DMS114 treated with DMSO at 0.1 percent for 48 hours (cell line): ENCODE measurements around the gene NEIL3.

ENCODE experiments used
- DNase-seq: peaks from one replicate; lab custom pipeline; 2025; ENCODE audit not compliant: unreplicated experiment; lab: John Stamatoyannopoulos, UW

NEIL3 gene

DNA sequence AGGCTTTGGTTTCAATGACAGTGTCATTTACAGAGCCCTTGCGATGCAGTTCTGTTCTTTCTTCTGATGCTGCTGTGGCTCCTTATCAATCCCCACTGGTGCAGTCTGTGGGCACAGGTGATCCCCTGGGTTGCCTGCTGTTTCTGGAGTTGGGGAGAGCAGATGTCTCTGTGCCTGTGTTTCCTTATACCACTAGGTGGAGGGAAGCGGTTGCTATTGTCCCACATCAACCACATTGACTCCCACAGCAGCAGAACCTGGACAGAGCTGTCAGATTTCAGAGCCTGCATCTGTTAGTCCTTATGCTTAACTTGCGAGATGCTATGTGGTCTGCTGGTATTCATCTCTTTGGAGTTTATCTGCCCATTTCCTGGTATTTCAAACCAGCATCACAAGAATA lies 57.7 kb downstream of the NEIL3 start:
- DNase-seq = no peak

DNA sequence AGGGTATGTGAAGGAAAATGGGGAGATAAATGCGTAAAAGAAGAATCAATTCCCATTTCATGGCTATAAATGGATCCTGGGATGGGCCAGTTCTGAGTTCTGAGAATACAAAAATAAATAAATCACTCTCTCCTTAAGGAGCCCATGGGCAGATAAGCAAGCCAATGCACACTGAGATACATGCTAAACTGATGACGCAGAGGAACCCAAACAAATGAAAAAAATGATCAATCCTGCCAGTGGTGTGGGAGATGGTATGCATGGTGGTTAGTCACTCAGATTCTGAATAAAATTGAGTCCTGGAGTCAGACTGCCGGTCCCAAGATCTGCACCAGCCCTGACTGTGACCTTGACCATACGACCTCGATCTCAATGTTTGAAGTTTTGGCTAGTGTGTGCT lies 59.7 kb downstream of the NEIL3 start:
- no peak for DNase-seq

DNA sequence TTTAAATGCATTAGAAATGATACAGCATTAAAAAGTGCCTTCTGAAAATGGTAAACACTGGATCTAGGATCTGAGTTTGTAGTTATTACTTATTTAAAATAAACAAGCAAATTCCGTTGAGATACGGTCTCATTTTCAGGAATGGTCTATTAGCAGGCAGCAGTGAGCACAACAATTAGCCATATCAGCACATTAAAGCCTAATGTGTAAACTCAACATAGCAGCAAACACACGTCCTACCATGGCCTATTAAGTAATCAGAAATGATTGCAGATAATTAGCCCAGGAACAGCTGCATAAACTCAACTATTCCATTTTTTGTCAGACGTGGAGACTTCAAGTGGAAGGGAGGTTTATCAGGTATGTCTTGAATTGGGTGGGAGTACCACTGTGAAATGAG lies 61.8 kb downstream of the NEIL3 start:
- no peak for DNase-seq

DNA sequence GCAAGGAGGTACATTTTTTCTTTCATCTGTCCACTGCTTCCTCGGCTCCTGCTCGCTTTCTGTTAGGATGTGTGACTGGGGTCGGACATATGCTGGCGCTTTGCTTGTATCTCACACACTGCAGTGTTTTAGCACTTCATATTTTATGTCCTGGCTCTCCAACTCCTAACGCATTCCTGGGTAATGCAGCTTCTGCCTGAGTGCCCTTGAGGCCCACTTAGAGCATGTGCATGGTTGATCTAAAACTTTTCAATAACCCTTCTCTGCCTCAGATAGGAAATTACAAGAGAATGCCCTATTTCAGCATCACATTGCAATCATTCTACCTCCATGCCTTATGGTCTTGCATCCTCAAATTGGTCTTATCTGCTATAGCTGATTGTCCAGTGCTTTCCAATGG lies 65.3 kb downstream of the NEIL3 start:
- DNase-seq = no peak

DNA sequence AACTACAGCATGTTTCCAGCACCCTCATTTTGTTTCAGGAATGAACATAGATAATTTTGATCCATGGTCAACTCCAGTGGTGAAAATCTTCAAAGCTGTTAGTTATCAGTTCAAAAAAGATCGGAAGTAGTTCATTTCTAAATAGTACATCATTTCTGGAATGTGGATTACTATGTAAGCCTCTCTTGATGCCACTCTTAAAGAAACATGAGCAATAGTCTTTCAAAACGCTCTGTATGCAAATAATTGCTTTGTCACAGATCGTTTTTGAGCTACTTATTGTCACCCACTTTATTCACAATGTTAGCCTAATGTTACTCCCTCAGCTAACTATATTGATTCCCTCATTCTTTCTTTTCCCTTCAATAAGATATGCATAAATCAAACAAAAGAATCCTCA lies 65.7 kb downstream of the NEIL3 start:
- DNase-seq = no peak

DNA sequence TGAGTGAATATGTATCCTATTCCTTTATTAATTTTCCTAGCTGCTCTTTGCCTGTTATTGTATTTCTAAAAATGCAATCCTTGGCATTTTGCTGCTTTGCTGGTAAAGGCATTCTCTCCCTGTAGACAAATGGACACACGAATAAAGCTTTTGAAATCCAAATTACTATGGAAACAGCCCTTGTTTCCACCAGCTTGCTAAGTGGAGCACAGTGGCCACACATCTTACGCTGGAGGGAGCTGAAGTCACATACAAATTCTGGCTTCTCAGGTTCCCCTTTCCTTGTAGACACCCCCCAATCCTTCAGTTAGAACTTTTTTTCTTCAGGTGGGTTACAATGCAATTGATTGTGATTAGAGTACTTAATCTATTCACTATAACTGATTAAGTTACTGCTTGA lies 66.3 kb downstream of the NEIL3 start:
- DNase-seq = no peak

DNA sequence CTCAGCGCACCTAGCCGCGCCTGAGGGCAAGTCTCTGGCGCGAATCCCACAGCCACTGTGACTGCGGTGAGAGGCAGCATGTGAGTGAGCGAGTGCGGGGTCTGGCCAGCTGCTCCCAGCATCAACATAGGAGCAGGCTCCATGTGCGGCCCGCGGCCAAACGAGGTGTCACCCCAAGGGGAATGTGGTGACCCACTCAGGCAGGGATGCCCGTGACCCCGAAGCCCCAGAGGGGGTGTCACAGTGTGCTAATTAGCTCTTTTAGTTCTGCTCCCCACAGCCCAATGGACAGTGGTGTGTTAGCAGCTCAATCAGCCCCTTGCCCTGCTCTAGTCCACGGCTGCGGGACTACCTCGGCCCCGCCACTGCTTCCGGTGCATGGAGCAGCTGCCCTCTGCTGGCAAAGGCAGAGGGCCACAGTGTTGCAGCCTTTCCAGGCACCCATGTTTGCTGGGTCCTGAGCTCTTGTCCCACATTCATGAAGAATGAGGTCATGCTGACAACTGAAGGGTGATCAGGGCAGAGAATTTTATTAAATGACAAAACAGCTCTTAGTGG lies 71.1 kb downstream of the NEIL3 start:
- no peak for DNase-seq

DNA sequence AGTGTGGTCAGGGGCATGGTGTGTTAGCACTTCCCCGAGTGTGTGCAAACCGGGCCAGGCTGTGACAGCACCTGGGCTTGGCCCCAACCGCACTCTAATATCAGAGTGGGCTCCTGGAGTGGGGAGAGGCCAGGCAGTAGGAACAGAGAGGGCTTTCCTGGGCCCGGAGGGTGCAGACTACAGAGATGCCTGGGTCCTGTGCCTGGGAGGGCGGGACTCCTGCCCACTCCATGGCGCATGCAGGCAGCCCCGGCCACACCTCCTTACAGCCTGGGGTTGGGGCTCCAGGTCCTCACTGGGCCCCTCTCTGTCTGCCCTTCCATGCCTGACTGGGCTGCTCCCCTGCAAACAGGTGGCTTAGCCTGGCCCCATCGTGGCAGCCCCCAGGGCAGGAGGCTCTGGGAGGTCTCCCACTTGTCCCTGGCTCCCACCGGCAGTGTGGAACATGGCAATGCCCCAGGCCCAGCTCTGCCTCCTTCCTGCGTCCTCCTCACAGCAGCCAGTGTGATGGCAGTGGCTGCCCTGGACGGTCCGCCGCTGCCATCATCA lies 72.2 kb downstream of the NEIL3 start:
- DNase-seq = no peak

DNA sequence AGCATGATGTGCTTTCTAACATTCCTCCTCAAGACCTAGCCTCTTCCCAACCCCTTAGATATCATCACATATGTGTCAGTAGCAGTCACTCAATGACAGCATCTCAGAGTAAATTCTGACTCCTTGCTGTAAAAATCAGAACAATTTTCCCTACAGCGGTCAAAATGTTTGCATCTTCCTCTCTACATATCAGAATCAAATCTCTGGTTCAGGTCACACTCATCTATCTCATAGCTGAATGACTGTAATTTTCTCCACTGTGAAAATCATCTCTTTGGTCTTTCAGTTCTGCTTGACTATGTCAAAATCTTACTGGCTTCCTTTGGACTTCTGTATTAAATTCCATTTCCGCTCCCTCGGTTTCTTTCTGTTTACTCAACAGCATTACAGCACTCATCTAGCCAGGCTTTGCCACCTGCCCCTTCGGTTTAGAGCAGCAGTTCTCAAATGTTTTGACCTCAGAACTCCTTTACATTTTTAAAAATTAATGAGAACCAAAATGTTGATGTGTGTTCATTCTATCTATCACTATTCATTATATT lies 75.3 kb downstream of the NEIL3 start:
- DNase-seq = no peak

DNA sequence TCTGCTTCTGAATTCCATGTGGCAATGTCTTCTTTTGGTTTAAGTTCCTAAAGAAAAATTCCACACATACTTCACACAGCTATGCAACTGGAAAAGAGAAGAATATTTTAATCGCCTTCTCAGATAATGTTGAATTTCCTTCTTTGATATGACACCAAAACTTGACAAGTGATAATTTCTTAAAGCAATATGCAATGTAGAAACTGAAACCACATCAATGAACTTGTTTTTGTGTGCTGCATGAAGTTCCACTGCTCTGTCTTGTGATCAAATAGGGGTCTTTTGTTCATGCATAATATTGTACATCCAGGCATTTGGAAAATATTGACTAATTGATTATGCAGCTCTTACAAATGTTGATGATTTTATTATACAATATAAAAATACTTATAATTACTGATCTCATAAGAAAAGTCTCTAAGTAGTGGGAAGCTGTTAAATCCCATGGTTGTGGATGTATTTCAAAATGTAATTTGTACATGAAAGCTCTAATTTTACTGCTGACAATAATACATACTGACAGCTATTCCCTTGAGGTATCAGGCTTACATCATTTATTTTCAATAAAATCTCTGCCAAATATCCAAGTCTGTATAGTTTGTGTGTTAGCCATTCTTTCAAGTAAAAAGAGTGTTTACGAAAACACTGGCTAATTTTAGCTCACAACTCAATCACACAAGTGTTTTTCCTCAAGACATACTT lies 76.1 kb downstream of the NEIL3 start:
- DNase-seq = no peak

DNA sequence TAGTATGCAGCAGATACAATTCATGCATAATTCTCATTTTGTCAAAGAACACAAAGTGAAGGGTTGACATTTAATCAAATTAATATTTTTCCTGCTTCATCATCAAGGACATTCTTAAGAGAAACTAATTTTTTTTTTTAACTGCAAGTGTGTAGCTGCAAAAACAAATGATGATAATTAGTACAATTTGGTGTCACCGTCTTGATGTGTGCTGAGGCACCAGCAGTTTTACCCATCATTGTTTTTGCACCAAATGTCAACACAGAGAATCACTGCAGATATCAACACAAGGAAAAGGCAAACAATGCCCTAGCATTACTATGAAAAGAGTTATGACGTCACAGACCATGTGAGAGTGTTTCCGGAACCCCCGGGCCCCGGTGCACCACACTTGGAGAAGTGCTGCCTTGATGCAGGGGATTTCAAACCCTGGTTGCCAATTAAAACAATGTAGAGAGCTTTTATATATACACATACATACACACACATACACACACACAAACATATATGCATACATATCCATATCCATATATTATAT lies 76.7 kb downstream of the NEIL3 start:
- DNase-seq = no peak

DNA sequence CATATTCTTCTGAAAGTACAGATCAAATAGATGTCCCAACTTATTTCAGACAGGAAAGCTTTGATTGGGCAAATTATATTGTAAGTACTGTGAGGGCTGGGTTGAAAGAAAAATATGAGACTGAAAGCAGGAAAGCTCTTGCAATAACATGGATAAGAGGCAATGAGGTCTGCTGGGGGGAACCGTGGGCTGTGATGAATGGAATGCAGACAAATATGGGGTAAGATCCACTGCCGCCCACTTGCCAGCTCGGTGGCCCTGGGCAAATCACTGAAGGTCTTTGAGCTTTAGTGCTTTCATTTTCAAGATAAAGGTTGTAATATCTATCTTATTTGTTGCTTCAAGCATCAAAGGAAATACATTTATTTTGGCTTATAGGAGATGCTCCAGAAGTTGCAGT lies 81.6 kb downstream of the NEIL3 start:
- DNase-seq = no peak

DNA sequence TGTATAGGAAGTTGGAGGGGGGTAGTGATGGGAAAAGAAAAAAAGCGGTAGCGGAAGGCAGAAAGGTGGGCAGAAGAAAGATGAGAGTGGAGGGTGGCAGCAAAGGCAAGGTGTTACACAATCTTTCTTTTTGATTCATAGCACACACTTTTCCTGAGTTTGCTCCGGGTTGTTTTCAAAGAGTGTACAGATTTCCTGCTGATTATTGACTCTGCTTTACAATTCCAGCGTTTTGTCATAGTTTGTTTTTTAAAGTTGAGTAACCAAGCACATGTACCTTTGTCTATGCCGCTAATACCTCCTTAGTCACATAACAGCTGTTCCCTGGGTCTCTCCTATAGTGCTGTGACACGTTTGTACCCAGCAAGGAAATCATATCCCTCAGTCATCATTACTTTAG lies 82.3 kb downstream of the NEIL3 start:
- no peak for DNase-seq

DNA sequence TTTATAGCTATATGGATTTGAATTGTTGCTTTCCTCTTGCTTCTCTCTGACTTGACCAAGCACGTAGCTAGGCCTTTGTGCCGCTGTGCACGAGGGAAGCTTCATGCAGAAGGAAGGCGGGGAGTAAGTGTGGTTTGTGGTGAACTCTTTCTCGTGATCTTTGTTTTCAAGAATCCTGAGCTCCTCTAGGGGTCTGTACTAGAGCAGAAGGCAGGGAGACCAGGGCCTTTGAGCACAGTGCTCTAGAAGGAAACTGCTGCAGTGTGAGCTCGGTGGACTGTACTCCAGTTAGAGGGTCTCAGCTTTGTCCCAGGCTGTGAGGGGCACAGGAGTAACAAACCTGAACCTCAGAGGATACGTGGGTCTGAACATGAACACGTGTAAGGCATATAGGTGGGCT lies 83.6 kb downstream of the NEIL3 start:
- DNase-seq = no peak

DNA sequence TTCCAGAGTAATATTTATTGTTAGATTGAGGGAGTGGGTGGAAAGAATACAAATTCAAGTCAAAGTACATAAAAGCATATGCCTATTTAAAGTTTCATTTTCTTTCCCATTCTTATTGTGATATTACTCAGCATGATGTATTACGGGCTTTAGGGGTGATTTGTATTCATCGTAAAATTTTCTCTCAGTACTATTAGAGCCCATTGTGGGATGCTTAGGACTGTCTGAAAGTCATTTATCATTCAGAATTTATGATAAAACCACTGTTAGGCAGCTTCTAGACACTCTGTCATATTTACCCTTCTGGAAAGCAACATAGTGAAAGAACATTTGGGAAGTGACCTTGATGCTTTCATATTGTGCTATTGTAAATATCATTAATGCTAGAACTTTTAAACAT lies 86.7 kb downstream of the NEIL3 start:
- DNase-seq = no peak

DNA sequence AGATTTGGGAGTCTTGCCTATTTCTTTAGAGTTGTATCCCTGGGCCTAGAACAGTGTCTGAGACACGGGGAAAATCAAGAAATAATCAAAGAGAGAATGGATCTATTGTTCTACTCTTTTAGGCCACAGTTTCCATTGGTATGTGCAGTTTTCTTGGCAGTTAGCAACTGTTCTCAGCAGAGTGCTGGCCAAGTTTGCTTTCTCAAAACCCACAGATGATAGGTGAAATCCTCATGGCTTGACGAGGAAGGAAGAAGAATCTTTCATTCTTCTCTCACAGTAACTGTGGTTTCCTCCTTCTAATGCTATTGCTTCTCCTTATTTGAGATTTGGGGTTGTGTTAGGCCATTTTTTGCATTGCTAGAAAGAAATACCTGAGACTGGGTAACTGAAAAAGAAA lies 90.4 kb downstream of the NEIL3 start:
- no peak for DNase-seq

DNA sequence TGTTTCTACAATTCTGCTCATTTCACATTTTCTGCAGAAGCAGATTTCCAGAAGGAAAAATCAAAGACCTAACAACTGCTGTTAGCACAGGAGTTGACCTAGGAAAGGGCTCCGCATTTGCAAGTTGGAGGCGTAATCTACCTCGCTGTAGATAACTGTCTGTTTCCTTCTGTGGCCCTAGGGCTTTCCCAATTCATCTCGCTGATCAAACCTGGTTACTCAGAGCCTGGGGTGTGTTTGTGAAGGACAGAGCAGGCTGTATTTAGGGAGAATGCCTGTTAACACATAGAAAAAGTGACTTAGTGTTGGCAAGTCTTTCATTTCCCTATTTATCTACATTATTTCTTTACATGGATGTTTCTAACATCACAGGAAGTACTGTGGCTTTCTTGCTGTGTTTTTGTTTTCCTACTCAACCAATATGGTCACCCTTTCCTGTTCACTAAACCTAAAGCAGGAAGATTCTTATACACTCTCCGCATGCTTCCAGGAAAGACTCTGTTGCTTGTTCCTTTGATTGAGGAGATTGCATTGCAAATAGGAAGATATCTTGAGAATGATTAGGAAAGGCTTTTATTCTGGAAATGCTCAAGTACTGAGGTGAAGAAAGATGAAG lies 92.1 kb downstream of the NEIL3 start:
- no peak for DNase-seq

DNA sequence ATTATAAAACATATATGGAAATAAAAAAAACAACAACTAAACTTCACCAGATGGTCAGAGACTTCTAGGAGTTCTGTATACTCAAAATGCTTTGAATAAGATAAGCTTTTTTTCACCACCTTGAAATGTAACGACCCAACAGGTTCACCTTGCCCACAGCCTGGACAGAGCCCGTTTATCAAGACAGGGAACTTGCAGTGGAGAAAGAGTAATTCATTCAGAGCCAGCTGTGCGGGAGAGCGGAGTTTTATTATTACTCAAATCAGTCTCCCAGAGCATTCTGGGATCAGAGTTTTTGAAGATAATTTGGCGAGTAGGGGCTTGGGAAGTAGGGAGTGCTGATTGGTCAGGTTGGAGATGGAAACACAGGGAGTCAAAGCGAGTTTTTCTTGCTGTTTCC lies 94.1 kb downstream of the NEIL3 start:
- DNase-seq = no peak

DNA sequence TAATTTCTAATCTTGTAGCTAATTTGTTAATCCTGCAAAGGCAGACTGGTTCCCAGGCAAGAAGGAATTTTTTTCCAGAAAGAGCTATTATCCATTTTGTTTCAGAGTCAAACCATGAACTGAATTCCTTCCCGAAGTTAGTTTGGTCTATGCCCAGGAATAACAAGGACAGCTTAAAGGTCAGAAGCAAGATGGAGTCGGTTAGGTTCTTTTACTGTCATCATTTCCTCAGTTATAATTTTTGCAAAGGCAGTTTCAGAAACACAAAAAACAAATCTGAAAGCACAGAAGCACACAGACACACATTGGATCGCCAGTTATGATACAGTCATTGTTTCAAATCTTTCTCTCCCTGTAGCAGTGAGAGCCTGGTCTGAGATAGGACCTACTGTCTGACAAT lies 94.7 kb downstream of the NEIL3 start:
- DNase-seq = no peak

DNA sequence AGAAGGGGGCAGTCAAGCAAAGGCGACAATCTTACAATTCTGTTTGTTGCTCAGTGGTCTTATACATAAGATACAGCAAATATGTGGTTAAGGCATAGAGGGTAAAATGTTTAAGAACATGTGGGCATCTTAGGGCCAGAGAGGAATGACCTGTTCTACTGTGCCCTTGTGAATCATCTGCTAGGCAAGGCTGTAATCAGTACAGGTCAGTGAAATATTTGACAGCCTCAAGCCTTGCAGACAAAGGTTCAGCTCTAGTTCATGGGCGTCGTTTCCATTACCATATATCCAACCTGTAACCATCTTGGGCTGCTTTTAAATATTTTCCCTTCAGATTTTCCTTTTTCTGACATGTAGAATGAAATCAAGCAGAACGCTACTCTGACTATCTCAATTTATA lies 95.3 kb downstream of the NEIL3 start:
- DNase-seq = no peak

DNA sequence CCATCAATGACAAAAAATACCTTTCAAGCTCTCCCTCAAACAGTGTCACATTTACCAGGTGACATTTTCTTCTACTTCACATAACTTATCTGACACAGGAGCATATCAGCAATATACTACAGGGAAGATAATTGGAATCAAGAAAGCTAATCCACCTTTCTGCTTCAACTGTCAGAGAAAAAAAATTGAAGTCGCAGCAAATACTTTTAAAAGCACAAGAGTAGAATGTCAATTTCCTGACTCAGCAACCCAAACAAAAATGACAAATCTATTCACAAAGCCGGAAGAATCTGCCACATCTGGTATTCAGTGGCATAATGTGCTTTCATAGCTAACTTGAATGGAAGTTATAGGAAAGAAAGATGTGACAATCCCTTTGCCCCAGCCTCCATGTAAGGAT lies 95.8 kb downstream of the NEIL3 start:
- no peak for DNase-seq

DNA sequence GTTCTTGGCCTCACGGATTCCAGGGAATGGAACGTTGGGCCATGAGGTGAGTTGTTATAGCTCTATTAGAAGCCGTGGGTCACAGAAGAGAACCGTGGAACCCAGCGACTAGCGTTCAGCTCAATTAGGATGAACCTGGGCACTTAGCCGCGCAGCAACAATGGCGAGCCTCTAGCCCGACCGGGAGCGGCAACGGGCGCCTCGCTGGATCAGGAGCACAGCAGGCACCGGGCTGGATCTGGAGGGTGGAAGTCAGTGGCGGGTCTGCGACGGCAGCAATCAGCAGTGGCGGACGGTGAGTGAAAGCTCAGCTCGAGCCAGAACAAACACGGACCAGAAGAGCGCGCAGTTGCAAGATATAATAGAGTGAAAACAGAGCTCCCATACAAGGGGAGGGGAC lies 98.3 kb downstream of the NEIL3 start:
- DNase-seq = no peak
